ENCODE results near the gene ZBTB39.
"Not testable (repeated sequence)": the region's sequence is repeated elsewhere in the genome, so short reads cannot be mapped to it uniquely, and the experiment has no call there.

Gene ZBTB39

DNA sequence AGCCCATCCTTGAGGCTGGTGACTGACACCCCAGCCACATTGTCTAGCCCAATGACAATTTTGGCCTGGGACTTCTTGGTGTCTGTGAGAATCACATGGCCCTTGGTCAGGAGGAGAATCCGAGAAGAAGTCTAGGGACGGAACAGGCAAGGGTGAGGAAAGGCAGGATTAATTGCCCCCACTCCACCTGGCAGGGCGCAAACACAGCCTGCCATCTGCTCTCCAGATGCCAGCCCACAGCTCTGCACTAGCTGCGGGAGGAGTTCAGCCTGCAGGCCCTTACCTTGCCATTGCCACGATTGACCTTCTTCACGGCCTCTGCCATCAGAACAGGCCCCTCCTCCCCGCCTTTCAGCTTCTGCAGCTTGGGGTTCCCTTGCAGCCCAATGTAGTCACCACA, 23.1 kb upstream of the ZBTB39 start:
- no peak for DNase-seq

GRCh38 chr12:57027805-57028153, 21.4 kb upstream of the ZBTB39 start:
- DNase-seq: no peak

GRCh38 chr12:57027011-57027804, 20.9 kb upstream of the ZBTB39 start:
- no peak for DNase-seq

- DNase-seq: no peak
These were observed 18.9 kb upstream of the ZBTB39 start for GRCh38 chr12:57025196-57025595.

DNA sequence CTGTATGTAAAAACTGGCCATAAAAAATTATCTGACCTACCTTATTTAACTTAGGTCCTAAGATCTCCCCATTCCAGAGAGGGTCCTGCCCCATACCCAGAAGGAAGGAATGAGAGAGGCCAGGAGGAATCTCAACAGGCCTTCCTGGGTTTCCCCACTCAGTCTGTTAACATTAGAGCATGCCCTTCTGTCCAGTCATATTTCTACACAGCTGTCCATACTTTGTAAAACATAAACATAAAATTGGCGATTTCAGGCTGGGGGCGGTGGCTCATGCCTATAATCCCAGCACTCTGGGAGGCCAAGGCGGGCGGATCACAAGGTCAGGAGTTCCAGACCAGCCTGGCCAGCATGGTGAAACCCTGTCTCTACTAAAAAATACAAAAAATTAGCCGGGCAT, 16.0 kb upstream of the ZBTB39 start:
- not testable (repeated sequence) for DNase-seq

DNA sequence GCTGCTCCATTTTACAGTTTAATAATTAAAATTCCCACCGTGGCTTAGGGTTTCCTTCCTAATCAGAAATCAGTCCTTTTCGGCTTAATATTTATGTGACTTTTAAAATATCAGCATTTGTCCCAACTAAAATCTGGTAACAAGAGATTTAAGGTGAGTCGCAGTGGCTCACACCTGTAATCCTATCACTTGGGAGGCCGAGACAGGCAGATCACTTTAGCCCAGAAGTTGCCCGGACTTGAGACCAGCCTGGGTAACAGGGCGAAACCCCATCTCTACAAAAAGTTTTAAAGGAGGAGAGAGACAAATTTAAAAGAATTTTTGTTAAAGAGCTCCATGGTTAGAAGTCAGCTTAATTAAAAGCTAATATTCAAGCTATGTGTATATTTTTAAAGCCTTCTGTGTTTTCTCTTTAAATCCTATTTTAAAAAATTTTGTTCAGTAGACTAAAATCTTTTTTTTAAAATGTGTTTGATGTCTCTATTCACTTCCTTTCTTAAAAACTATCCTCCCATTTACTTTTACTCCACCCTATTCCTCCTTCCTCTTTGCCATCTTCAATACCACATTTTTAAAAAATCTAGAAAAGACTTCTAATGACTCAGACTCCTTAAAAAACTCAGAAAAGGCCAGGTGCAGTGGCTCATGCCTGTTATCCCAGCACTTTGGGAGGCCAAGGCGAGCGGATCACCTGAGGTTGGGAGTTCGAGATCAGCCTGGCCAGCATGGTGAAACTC, 13.8 kb upstream of the ZBTB39 start:
- no peak for DNase-seq

- no peak for DNase-seq
These were observed 12.6 kb upstream of the ZBTB39 start for GRCh38 chr12:57018906-57019305.

DNA sequence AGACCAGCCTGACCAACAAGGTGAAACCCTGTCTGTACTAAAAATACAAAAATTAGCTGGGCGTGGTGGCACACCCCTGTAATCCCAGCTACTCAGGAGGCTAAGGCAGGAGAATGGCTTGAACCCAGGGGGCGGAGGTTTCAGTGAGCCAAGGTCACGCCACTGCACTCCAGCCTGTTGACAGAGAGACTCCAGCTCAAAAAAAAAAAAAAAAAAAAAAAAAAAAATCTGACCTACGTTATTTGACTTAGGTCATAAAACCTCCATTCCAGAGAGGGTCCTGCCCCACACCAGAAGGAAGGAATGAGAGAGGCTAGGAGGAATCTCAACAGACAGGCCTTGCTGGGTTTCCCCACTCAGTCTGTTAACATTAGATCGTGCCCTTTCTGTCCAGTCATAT, 12.0 kb upstream of the ZBTB39 start:
- DNase-seq: not testable (repeated sequence)

- DNase-seq: no peak
These were observed 10.0 kb upstream of the ZBTB39 start, which contains the start of gene TAC3 for GRCh38 chr12:57016348-57016747. TAC3 (minus strand) TSS chr12:57016529; CDS start chr12:57015797, 732 bp downstream.

DNA sequence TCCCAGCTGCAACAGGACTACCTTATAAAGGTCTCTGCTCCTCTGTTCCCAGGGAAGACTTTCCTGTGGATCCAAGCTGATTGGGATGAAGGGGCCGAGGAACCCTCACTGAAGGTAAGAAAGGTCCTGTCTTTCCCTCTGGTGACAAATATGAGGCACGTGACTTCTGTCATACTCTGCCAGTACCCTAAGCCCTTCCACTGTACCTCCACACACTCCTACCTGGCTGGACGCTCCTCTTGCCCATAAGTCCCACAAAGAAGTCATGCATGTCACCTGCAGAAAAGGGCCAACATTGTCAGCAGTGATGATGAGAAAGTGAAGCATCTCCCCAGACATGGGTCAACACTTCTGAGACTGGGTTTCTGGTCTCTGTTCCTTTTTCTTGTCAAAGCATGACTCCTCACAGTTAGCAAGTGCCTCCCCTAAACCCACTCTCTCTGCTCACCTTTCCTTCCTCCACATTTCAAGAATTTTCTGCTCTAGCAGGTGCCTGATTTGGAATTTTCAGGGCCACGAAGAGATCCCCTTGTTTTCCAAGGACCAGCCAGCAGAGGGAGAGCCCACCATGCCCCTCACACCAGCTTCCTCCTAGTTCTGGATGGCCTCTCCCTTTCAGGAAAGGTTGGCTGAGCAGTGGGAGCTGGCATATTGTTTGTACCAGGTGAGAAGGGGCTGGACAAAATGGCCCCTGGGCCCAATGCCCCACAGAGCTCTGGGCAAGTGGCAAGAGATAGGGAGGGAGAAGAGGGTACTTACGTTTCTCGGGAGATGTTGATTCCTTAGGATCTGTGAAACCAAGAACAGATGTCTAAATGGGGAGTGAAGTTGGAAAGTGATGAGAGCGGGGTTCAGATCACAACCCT, 6.5 kb upstream of the ZBTB39 start:
- no peak for DNase-seq

DNA sequence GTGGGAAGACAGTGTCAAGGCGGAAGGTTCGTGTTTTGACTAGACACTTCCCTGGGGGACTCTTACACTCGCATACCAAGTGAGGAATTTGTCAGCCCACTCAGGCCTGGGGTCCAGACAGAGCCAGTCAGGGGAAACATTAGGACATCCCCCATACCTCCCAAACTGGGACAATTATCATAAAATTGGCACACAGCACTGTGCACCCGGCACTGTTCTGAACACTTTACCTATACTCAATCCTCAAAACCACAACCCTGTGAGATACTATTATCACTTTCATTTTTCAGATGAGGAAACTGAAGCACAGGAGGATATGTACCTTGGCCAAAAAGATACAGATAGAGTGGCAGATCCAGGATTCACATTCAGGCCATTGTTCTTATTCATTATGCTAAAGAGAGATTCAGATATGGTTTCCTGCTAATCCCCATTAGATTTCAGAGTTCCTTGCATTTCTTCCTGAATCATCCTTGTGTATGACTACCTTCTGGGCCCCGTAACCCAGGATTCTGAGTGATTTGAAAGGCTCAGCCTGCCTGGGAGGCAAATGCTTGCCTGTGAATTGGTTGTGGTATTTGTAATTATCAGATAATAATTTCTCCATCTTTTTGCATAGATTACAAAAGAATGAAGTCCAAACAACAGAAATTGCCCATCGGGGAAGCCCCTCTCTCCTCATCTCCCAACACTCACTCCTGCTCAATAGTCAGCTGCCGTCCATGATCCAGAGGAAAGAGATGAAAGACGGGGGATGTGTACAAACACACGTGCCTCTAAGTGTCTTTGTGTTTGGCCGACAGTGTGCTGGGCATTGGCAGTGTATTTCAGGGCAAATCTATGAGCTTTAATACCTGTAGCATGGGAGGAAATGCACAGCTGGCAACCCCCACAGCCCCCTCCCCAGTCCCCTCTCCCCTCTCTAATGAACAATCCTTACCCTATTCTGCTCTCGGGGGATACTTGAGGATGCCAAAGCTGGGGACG, 5.4 kb upstream of the ZBTB39 start:
- peak; percentile 33 for DNase-seq

DNA sequence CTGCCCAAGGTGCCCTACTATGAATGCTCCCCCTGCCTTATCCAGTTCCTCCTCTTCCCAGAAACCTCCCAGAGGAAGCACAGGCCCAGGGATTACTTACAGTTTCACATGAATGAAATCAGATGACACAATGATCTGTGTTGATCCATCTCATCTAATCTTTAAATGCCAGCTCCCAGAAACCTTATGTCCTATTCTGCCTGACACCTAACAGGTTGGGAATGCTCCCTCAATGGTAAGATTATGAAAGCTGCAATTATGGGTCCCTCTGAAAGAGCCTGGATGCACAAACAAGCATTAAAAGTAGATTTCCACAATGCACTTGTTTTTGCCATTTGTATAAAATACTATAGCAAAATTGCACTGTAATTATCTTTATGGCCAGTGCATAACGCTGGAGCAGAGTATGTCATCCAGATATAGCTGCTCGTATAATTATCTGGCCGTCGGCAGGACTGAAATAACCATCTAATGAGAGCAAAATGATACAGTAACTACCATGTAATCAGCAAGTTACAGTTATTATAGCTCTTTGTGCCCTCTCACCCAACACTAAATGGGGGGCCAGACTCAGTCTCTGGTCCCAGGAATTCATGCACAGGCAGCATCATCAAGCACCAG, 4.4 kb upstream of the ZBTB39 start:
- no peak for DNase-seq

GRCh38 chr12:57009949-57010626, 3.7 kb upstream of the ZBTB39 start:
- DNase-seq: no peak

- DNase-seq: peak; percentile 70
These were observed 1.8 kb upstream of the ZBTB39 start for GRCh38 chr12:57008178-57008577.

- DNase-seq: peak; percentile 23
These were observed 596 bp upstream of the ZBTB39 start for GRCh38 chr12:57006809-57007475.

DNA sequence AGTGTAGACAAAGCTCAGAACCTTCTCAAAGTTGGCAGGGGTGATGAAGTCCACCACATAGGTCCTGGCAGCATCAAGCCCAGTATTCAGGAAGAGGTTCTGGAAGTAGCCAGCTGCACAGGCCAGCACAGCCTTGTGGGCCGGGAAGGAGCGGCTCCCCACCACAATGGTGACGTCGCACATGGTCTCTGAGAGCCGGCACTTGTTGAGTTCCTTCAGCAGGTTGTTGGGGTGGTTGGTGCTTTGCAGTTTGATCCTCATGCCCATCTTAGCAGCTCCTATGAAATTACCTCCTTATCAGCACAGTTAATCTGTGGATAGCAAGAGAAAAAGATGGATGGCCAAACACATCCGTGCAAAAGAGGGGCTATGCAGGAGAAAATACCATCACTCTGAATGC, 1.7 kb downstream of the ZBTB39 start:
- no peak for DNase-seq

DNA sequence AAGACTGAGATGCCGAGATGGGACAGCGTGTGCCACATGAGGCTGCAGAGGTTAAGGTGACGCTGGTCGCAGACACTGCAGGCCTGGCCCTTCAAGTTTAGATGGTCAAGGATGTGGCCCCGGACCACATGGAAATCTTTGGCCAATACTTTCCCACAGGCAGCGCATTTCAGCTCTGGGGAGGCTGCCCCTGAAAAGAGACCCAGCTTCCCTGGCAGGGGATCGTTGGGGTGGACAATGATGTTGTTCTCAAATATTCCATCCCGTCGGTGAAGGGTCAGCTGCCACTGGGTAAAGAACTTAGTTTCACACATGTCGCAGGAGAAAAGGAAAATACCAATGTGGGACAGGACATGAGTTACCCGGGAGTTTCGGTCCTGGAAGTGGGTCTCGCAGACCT, 3.0 kb downstream of the ZBTB39 start:
- DNase-seq: no peak

DNA sequence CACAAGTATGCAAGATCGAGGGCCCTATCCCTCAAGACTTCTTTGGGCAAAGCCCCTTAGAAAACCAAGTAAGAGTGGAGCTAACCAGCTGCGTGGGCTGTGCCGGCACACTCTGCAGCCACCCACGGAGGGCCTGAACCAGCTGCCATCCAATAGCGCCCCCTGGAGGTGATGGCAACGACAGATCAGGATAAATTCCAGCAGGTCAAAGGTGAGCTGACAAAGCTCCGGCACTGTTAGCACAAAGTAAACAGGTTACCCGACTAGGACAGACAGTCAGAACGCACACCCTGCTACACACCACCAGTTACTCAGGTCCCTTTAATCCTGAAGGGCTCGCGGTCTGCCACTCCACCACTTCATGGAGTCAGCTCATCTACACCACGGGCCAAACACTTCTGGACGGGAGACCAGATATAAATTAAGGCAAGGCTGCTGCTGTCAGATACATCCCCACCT, 4.9 kb downstream of the ZBTB39 start:
- peak; percentile 79 for DNase-seq

GRCh38 chr12:57000393-57000792, 6.0 kb downstream of the ZBTB39 start:
- DNase-seq: no peak

GRCh38 chr12:56999456-56999855, 6.9 kb downstream of the ZBTB39 start:
- DNase-seq: no peak
